Endothelial cell of hepatic sinusoid (primary cell): ENCODE measurements around the gene FAM228B.
"Not testable (repeated sequence)": the region's sequence is repeated elsewhere in the genome, so short reads cannot be mapped to it uniquely, and the experiment has no call there.

ENCODE experiments used
- in situ Hi-C: cut with HindIII; loops from 2 replicates; pipeline ENCODE4 v1.10.0; 2017; ENCODE audit warnings: low sequenced_read_pairs

The FAM228B gene

DNA sequence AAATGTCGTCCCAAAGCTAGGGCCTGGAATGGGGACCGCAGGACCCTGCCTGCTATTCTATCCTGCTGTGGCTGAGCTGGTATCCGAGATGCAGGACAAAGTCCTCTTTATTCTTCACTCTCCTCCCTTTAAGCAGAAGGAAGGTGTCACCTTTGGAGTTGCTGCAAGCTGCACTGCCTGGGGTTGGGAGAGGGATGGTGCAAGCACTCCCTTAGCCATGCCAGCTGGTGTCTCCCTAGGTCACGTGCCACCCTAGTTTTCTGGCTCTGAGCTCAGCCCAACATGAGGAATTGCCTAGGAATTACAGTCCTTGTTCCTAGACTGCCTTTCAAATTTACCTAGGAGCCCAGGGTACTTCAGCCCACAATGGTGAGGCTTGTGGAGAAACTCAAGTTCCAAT lies 30.2 kb downstream of the FAM228B start:
- in situ Hi-C loops, result no loop called here

DNA sequence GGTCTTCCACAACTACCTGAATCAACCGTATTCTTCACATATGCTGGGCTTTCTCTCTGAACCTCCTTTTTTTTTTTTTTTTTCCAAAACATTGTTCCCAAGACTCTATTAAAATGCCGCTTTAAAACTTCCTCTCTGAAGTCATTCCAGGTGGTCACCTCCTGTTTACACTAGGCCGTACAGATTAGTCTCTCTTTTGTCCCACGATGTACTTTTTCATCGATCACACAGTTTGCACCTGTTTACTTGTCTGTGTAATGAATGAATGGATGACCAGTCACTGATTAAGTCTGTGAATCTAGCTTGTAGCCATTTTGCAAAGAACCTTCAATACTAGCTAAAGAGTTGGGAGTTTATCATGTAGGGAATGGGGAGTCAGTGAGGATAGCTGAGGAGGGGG lies 34.9 kb downstream of the FAM228B start:
- in situ Hi-C loops, result no loop called here

DNA sequence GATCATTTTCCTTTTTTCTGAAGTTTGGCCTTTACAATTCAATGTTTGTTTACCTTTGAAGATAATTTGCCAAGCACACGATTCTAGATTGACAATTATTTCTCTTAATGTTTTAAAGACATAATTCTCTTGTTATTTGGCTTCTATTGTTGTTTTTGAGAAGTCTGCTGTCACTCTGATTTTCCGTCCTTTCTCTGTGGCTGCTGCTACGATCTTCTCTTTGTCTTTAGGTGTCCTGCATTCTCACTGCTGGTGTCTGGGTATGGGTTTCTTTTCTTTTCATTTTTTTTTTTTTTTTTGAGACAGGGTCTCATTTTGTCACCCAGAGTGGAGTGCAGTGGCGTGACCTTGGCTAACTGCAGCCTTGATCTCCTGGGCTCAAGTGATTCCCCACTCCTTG lies 36.4 kb downstream of the FAM228B start:
- in situ Hi-C loops, result no loop called here

DNA sequence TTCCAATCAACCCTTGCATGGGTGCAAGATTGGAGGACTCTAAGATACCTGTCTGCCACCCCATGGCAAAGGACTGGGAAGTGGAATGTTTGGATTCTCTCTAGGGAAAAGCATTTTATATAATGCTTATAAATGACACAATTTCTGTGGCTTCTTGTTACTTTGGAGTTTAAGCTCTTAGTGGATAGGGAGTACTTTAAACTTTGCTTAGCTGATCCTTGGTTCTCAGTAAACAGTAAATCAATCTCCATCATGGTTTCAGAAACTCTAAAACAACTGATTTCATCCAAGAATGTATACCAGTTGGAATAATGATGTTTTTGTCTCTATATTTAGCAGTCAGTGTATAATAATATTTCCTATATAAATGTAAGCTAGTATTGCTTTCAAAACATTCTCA lies 37.5 kb downstream of the FAM228B start:
- in situ Hi-C loops, result no loop called here

DNA sequence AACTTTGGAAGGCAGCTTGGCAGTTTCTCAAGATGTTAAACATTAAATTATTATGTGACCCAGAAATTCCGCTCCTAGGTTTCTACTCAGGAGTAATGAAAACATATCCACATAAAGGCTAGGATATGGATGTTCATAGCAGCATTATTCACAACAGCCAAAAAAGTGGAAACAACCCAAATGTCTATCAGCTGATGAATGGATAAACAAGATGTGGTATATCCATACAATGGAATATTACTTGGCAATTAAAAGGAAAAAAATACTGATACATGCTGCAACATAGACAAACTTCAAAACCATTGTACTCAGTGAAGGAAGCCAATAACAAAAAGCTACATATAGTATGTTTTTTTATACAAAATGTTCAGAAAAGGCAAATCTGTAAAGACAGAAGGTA lies 39.2 kb downstream of the FAM228B start:
- in situ Hi-C loops, result no loop called here

DNA sequence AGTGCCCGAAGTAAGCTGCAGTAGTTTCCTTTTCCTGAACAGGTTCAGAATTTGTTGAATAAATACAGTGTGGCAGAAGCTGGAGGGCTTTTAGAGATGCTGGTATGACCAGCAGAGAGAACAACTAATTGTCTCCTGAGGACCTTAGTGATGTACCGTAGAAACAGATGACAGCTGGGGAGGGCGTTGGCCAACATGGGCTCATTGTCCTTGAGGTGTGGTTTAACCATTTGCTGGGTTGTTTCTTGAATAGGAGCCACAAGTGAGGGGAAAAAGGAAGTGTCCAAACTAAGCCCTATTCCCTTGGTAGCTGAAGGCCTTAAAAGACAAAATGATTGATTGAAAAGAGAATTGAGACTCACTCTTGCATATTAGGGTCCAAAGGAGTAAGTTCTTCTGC lies 39.9 kb downstream of the FAM228B start:
- in situ Hi-C loops, result no loop called here

DNA sequence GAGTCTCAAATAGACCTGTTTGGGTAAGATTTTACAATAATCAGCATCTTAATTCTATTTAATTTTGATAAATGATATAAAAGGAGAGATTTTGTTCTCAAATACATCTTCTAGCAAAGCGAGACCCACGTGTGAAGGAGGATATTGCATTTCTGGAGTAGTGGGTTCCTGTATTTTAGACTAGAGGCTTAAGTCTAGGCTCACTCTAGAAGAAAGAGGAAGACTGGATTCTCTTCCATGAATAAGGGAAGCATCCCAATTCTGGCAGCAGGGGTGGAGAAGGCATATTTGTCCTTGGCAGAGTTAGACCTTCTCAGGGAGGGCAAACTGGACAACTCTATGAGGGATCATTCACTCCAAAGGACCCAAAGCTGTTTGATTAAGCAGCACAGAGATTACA lies 40.3 kb downstream of the FAM228B start:
- in situ Hi-C loops, result no loop called here

DNA sequence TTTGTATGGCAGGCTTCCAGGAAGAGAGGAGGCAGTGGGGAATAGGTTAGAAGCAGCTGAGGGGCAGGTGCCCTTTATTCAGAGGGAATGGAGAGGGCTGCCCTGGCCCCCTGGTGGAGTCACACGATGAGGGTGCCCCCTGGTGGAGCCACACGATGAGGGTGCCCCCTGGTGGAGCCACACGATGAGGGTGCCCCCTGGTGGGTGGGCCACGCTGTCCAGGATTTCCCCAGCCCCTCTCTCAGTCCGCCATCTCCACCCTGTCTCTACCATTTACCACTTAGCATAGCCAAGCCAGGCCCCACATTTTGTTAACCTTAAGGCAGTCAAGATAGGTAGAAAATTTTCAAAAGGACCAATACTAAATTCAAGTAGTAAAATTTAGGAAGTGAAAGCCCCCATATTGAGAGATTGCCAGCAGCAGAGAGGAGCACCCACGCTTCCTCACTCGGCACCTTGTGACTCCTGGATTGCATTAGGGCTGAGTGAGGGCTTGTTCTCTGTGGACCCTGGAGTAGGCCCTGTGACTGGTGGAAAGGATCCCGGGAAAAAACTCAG lies 41.2 kb downstream of the FAM228B start:
- in situ Hi-C loops, result no loop called here

DNA sequence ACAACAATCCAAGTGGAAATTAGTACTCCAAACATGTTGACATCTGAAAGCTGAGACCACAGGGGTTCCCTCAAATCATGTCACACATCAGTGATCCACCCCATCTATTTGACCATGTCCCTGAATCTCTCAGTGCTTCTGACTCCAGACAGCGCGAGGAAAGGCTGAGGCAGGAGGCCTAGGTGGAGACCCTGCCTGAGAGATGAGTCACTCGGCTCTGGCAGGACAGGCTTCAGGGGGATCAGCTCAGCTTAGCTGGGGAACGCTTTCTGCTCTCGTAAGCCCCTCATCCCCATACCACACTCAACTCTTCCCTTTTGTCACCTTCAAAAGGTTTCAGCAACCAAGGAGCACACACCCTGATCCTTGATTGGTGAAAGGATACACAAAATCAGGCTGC lies 45.8 kb downstream of the FAM228B start:
- in situ Hi-C loops, result no loop called here

DNA sequence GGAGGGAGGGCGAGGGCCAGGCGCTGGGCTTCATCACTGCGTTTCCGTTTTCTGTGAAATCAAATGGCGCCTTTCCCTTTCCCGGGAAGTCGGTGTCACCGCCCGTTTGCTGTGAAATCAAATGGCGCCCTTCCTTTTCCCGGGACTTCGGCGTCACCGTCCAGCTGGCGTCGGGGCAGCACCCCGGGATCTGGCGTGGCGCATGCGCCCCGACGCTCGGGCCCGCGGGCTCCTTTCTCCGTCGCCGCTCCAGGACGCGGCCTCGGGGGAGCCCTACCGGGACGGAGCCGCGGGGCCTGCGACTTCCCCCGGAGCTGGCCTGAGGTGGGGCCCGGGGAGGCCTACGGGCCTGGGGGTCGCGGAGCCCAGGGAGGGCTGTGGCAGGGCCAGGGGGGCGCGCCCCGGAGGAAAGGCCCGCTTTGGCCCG lies 51.6 kb downstream of the FAM228B start, which contains the start of gene FAM228A:
FAM228A (plus strand) TSS at position 203 of the 427 bp plus-strand sequence. CDS start 428 bp downstream, outside the sequence.
- in situ Hi-C loops, result no loop called here

DNA sequence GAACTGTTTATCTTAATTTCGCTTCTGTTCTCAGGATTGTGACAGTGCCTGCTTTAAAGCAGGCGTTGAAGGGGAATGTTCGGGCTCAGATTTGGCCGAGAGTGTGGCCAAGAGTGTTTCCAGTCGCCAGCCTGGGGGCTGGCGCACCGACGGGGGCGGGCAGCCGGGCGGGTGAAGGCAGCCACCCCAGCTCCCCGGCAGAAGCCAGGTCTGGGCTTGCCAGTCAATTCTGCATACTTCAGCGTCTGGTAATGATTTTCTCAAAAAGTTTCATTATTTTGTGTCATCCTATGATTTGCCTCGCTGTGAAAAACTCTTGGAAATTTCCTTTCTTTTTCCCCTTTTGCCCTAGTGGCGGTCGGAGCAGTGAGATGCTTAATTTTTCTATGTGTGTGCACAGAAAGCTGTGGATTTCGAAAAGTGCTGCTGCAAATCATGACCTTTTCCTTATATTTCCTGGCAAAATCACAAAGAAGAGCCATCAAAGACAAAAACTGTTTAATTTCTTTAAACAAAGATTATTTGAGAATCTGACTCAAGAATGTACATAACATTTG lies 52.4 kb downstream of the FAM228B start:
- in situ Hi-C loops, result no loop called here

DNA sequence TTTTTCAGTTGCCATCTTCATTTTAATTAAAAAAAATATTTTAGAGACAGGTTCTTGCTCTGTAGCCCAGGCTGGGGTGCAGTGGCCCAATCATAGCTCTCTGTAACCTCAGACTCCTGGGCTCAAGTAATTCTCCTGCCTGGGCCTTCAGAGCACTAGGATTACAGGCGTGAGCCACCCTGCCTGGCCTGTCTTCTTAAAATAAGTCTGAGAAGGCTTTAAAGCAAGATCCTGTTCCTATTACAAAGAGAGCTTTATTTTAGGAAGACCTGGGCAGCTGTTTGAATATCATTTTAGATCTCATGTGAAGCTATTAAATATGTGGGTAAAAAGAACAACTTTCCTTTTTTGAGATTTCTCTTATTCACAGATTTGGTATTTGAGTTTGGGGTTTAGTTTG lies 53.1 kb downstream of the FAM228B start:
- in situ Hi-C loops, result no loop called here

DNA sequence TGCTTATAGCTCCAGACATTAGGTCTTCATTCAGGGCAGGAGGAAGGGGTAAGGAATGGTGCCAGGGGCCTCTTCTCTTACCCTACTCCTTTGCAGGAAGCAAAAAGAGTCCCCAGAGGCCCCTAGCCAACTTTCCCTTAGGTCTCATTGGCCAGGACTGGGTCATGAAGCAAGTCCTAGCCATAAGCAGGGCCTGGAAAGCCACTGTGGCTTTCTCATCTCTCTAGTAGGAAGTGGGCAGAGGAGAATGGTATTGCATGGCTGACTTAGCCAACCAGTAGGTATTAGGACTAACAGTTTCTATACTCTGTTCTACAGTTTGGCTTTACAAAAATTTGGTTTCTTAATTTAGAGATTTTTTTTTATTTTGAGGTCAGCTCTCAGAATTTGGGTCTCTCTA lies 56.4 kb downstream of the FAM228B start:
- in situ Hi-C loops, result no loop called here

DNA sequence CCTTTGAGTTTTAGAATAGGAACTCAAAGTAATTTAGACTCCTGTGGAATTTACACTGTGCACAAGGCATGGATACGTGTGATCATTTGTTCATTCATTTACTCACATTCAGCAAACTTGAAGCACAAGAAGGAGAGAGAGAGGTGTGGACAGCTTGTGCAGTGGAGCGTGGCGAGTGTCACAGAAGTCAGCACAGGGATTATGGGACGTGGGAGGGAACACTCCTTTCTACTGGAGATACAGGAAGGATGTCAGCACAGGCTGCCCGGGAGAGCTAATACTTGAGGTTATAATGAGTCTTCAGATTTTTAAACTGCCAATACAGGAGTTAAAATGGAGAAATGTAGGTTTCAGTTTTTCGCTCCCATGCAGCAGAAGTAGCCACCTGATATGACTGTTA lies 58.6 kb downstream of the FAM228B start:
- in situ Hi-C loops, result no loop called here

DNA sequence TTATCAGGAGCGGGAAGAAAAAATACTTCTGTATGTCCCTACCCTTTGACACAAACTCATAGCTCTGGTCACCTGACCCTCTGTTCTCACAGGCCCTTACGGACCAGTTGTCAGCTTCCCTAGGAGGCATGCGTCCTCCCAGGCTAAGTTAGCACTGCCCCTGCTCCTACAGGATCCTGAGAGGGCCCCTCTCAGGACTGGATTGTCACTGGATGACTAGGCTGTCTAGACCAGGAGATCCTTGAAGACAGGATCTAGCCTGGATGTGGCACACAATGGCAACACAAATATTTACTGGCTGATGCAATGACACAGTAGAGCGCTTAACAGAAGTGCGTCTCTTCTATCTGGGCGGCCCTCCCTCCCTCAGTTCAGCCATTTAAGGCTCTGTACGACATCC lies 59.2 kb downstream of the FAM228B start:
- in situ Hi-C loops, result no loop called here

DNA sequence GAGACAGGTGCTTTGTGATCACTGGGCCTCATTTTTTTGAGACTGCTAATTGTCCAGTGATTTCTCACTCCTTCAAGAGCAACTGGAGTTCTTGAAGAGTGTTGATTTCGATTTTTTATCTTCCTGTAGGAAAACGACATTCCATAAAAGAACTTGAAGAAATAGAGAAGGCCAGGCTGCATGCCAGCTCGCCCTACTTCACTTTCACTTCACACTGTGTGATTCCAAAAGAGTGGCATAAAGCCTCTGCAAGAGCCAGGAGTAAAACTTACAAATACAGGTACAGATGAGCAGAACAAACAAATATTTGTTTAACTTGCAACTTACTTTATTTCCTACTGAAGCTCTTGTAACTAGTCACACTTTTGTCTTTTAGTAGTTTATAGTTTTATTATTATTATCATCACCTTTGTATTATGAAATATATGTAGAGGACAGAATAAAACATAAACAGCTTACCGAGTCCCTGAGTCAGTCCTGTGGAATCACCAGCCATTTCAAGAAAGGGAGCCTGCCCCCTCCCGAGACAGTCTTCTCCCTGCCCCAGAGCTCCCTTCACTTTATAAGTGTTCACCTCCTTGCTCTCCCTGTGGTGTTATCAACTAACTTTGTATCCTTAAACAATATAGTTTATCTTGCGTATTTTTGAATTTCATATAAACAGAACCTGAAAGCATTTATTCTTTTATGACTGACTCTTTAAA lies 60.2 kb downstream of the FAM228B start:
- in situ Hi-C loops, result no loop called here

DNA sequence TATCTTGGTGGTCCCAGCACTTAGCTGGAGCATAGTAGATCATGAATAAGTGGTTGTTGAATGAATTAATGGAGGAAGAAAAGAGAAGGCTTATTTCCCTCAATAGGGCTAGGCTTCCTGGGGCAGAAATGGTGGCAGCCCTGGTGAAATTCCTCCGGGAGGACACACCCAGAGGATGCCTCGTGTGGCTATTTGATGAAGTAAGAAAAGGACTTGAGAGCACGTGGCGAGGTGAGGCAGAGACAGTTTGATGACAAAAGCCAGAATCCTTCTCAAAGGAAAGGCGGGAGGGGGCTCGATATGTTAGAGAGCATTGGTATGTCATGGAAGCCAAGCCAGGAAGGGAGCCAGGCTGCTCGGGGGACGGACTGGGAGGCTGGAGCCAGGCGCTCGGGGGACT lies 66.3 kb downstream of the FAM228B start:
- in situ Hi-C loops, result no loop called here

DNA sequence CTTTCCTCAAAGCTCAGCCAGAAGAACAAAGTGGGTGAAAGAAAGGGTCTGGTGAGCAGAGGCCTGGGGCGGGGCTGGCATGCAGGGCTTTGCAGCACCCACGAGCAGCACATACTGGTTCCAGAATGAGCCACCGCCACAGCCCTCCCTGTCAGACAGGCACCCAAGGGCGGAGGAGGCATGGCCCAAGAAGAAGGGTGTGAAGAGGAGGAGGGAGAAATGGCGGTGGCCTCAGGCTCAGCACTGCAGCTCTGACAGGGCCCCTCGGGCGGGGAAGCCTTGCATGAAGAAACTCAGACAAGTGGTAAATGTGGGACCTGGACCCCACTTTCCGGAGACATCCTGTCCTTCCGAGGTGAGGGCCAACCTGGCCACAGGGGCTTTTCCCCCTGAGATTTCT lies 67.2 kb downstream of the FAM228B start:
- in situ Hi-C loops, result no loop called here

DNA sequence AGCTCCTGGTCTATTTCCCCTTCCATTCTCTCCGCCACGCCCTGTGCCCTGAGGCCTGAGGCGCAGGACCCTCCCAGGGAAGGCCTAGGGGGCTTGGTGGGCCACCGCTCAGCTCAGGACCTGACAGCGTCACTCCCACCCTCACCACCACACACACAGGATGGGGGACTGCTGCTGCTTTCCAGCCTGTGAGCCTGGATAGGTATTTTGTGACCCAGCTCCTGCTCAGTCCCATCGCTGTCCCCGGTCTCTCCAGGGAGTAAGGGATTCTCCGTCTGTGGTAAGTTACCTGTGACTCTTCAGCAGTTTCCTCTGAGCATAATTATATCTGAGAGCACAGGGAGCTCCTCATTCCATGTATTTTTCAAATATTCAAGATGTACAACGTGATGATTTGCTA lies 67.9 kb downstream of the FAM228B start:
- in situ Hi-C loops, result no loop called here

DNA sequence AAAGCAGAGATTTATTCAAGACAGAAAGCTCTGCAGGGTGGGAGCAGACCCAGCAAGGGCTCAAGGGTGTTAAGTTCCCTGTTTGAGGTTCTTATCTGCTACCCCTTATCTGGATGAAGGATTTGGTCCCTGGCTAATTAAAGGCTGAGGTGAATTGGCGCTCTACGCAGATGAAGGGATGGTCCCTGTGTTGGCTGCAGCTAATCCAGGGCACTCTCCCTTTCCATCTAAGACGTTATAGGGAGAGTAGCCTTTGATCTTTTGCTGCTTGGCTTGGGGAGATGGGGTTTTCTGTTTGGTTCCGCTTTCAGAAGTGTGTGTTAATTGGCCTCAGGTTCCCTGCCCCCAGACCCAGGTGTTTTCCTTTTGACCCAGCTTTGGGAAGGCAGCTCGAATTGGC lies 68.6 kb downstream of the FAM228B start:
- in situ Hi-C loops, result no loop called here

DNA sequence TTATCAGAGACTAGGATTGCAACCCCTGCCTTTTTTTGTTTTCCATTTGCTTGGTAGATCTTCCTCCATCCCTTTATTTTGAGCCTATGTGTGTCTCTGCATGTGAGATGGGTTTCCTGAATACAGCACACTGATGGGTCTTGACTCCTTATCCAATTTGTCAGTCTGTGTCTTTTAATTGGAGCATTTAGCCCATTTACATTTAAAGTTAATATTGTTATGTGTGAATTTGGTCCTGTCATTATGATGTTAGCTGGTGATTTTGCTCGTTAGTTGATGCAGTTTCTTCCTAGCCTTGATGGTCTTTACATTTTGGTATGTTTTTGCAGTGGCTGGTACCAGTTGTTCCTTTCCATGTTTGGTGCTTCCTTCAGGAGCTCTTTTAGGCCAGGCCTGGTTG lies 73.9 kb downstream of the FAM228B start:
- in situ Hi-C loops, result not testable (repeated sequence)

DNA sequence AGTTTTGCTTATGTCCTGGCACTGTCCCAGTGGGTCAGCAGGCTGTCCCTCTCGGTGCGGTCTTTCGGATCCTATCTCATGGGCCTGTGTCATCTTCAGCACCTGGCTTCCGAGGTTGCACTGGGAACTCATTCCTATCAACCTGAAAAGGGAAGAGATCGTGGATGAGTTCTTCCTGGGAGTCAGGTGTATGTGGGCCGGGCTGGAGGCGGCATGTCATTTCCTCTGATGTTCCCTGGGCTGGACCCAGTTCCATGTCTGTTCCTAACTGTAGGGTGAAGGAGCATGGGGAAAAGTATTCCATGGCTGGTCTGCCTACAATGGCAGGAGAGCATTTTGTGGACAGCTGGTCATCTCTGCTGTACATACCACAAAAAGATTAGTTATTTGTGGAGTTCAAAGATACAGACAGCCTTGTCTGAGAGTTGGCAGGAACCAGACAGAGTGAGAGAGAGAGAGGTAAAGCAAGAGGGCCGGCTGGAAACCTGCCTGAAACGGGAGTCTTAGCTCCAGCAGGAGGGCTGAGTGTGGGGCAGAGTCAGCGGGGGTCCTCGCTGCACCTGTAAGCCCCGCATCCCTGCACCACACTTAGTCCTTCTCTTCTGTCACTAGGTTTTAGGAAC lies 76.8 kb downstream of the FAM228B start:
- in situ Hi-C loops, result loop anchor here (5.0 kb wide), 1 partner anchor 82 kb away; no protein-coding TSS in a partner anchor
